ENCODE data around the gene DAZAP1. TPM values are rescaled to one million over a fixed set of nuclear protein-coding genes. Genes with fewer than 3 reads are reported as not detected.

The DAZAP1 gene
- total RNA-seq, 2 experiments from 2014 or later, result 128 to 133 TPM

DNA sequence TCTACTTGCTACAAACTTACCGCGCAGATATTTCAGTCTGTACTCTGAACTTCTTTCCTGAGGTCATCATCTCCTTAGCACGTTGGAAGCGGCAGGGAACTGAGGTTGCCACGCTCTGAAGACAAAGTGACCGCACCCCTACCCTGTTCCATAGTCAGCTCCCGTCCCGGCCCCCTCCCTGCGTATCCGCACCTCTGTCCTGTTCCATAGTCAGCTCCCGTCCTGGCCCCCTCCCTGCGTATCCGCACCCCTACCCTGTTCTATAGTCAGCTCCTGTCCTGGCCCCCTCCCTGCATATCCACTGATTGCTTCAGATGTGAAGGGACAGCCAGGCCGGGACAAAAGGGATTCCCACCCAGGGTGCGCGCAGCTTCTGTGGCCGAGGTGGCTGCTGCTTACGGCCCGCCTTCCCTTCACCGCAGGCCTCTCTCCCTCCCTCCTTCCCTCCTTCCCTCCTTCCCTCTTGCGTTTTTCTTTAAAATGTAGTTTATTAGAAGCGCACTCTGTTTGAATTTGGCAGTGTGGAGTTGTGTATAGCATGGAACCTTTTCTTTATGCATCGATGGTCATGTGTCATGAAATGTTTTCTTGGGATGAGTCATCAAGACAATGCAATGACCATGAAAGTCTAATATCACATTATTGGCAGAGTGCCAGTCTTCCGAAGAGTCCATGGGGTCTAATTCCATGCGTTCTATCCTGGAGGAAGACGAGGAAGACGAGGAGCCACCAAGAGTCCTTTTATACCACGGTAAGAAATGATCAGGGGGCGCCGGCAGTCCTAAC lies 45.6 kb upstream of the DAZAP1 start:
- Histone ChIP-seq H3K4me1 (ENCODE audit: insufficient read depth, low read length) (peaks cover 17% of the 10 kb centered on the region), H3K4me3 (ENCODE audit: low read length) (no peak overlapping the region), H3K27ac (ENCODE audit: low read depth in 1 of 2, low read length in 2 of 2) (no peak overlapping the region), H3K36me3 (ENCODE audit: insufficient read depth, low read length) (peaks cover 41% of the 10 kb centered on the region), H3K27me3 (ENCODE audit: control insufficient read depth in 1 of 2, insufficient read depth in 2 of 2, low read length in 2 of 2) (no peaks in the 10 kb centered on the region), H3K9me3 (ENCODE audit: control insufficient read depth in 1 of 2, insufficient read depth in 1 of 2, low read length in 2 of 2) (no peaks in the 10 kb centered on the region)
- no peaks in the 10 kb centered on the region for H3K9me3 Mint-ChIP-seq
- peaks cover 26% of the 10 kb centered on the region for H3K4me1 Mint-ChIP-seq (ENCODE audit: low read depth)
- intact Hi-C loops (cut with DNase I, micrococcal nuclease), result no loop called here
- H3K27me3 Mint-ChIP-seq, result no peaks in the 10 kb centered on the region
- ATAC-seq (ENCODE audit: poor library complexity) (no peak), DNase-seq (no peak)
- H3K36me3 Mint-ChIP-seq (ENCODE audit: low read depth), result peaks cover 52% of the 10 kb centered on the region
- no peak overlapping the region for H3K4me3 Mint-ChIP-seq
- TF ChIP-seq, protein P1, sequence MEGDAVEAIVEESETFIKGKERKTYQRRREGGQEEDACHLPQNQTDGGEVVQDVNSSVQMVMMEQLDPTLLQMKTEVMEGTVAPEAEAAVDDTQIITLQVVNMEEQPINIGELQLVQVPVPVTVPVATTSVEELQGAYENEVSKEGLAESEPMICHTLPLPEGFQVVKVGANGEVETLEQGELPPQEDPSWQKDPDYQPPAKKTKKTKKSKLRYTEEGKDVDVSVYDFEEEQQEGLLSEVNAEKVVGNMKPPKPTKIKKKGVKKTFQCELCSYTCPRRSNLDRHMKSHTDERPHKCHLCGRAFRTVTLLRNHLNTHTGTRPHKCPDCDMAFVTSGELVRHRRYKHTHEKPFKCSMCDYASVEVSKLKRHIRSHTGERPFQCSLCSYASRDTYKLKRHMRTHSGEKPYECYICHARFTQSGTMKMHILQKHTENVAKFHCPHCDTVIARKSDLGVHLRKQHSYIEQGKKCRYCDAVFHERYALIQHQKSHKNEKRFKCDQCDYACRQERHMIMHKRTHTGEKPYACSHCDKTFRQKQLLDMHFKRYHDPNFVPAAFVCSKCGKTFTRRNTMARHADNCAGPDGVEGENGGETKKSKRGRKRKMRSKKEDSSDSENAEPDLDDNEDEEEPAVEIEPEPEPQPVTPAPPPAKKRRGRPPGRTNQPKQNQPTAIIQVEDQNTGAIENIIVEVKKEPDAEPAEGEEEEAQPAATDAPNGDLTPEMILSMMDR (IDR thresholded peaks at IDR 0.05), result no peak
- ChIA-PET POLR2A (no interaction called here), CTCF (no interaction called here)
- H3K27ac Mint-ChIP-seq, result no peak overlapping the region

DNA sequence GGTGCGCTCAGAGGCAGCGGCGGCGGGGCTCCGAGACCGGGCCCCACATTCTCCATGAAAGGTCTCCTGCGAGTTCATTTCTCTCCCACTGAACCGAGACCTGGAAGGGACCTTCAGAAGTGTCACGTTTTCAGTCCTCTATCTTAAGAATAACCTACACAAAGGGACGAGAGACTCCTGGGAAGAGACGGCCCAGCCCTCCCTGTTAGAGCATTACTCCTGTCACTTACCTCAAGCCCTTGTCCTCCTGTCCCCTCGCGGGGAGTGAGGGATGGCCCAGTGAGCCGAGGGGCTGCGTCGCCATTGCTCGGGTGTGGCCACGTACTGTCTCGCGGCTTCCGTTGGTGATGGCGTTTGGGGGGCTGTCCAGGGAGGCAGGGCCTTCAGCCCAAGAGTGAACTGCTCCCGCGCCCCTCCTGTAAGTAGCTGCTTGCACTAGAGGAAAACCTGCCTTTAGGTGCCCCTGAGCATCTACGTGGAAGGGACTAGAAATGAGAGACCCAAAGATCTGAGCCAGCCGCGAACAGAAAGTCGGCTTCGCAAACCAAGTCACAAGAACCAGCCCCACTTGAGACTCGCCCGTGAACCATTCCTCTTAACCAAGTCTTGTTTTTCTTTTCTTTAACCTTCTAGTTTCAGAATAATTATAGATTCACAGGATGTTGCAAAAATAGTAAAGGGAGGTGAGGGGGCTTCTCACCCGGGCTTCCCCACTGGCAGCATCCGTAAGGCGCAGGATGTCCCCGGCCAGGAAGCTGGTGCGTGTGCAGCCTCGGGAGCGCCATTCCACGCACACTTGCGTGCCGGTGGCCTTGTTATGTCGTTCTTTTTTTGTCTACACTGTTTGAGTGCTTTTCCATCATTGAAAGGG lies 44.8 kb upstream of the DAZAP1 start:
- Histone ChIP-seq H3K4me1 (ENCODE audit: insufficient read depth, low read length) (peaks cover 17% of the 10 kb centered on the region), H3K27me3 (ENCODE audit: control insufficient read depth in 1 of 2, insufficient read depth in 2 of 2, low read length in 2 of 2) (no peaks in the 10 kb centered on the region), H3K9me3 (ENCODE audit: control insufficient read depth in 1 of 2, insufficient read depth in 1 of 2, low read length in 2 of 2) (no peaks in the 10 kb centered on the region), H3K27ac (ENCODE audit: low read depth in 1 of 2, low read length in 2 of 2) (no peak overlapping the region), H3K36me3 (ENCODE audit: insufficient read depth, low read length) (peaks cover 41% of the 10 kb centered on the region), H3K4me3 (ENCODE audit: low read length) (no peak overlapping the region)
- peaks cover 49% of the 10 kb centered on the region for H3K36me3 Mint-ChIP-seq (ENCODE audit: low read depth)
- peaks cover 23% of the 10 kb centered on the region for H3K4me1 Mint-ChIP-seq (ENCODE audit: low read depth)
- no peak for DNase-seq
- H3K27me3 Mint-ChIP-seq, result no peaks in the 10 kb centered on the region
- ATAC-seq (ENCODE audit: poor library complexity), result no peak
- ChIA-PET POLR2A (no interaction called here), CTCF (no interaction called here)
- H3K4me3 Mint-ChIP-seq, result no peak overlapping the region
- H3K27ac Mint-ChIP-seq, result no peak overlapping the region
- TF ChIP-seq, protein P1 (IDR thresholded peaks at IDR 0.05), result no peak
- intact Hi-C loops (cut with DNase I, micrococcal nuclease), result no loop called here
- H3K9me3 Mint-ChIP-seq, result no peaks in the 10 kb centered on the region

DNA sequence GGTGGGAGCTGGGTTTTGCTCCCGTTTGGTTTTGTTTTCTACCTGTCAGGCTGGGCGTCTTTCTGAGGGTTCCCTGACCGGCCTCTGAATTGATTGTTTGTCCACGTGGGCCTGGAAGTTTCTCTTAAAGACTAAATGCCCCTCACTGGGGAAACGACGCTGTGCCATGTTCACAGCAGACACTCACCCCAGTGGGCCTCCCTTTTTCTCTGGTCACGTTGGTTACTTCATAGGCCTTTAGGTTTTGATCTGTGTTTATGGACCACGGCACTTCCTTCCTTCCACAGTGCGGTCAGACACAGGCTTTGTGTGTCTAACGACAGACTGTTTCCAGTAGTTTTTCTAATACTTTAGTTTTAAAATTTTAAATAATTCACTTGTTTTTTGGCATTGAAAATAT lies 43.8 kb upstream of the DAZAP1 start:
- Mint-ChIP-seq H3K9me3 (no peaks in the 10 kb centered on the region), H3K4me3 (peak overlapping the region; percentile 74), H3K27ac (peak overlapping the region; percentile 79), H3K36me3 (ENCODE audit: low read depth) (peaks cover 39% of the 10 kb centered on the region), H3K4me1 (ENCODE audit: low read depth) (peaks cover 23% of the 10 kb centered on the region), H3K27me3 (no peaks in the 10 kb centered on the region)
- ATAC-seq (ENCODE audit: poor library complexity), result peak; percentile 66
- H3K36me3 ChIP-seq (ENCODE audit: insufficient read depth, low read length), result peaks cover 38% of the 10 kb centered on the region
- H3K4me3 ChIP-seq (ENCODE audit: low read length), result peak overlapping the region; percentile 12
- TF ChIP-seq, protein P1 (IDR thresholded peaks at IDR 0.05), result no peak
- peak in 4 of 14 experiments; percentile 37 to 63 (median 48) for DNase-seq
- no peaks in the 10 kb centered on the region for H3K9me3 ChIP-seq (ENCODE audit: control insufficient read depth in 1 of 2, insufficient read depth in 1 of 2, low read length in 2 of 2)
- H3K4me1 ChIP-seq (ENCODE audit: insufficient read depth, low read length), result peaks cover 17% of the 10 kb centered on the region
- H3K27ac ChIP-seq (ENCODE audit: low read depth in 1 of 2, low read length in 2 of 2), result no peak overlapping the region
- POLR2A ChIA-PET, result no interaction called here
- intact Hi-C loops (cut with DNase I, micrococcal nuclease), result no loop called here
- CTCF ChIA-PET, result no interaction called here
- H3K27me3 ChIP-seq (ENCODE audit: control insufficient read depth in 1 of 2, insufficient read depth in 2 of 2, low read length in 2 of 2), result no peaks in the 10 kb centered on the region

Measured in CD4-positive, alpha-beta T cell (primary cell).